ENCODE measurements around the gene SNN. TPM values are rescaled to one million over a fixed set of nuclear protein-coding genes. Genes with fewer than 3 reads are reported as not detected.

The SNN gene
- total RNA-seq, 1 experiment from 2014 or later: 1.9 TPM

GRCh38 chr16:11711662-11712061 is 43.4 kb downstream of the SNN start:
- intact Hi-C loops (cut with micrococcal nuclease): loop anchor here (10.0 kb wide), 1 partner anchor 737 kb away; no protein-coding TSS in a partner anchor
- TF ChIP-seq CTCF (IDR thresholded peaks at IDR 0.05; ENCODE audit: unreplicated experiment): no peak
- DNase-seq (ENCODE audit: unreplicated experiment): no peak
- BruUV-seq (replicated peaks): no TSS peak
- ChIA-PET POLR2A (no interaction called here), CTCF (interaction anchor here (0.5 to 10.6 kb wide), 11 partner anchors 14 to 748 kb away, joined by 3 to 127 read pairs (median 6); no protein-coding TSS in a partner anchor)
- Mint-ChIP-seq H3K9me3 (ENCODE audit: unreplicated experiment) (no peaks in the 10 kb centered on the region), H3K27ac (ENCODE audit: low read depth, unreplicated experiment) (no peak overlapping the region), H3K36me3 (ENCODE audit: insufficient read depth, unreplicated experiment) (peaks cover 73% of the 10 kb centered on the region), H3K27me3 (ENCODE audit: insufficient read depth, unreplicated experiment) (no peaks in the 10 kb centered on the region), H3K4me3 (ENCODE audit: unreplicated experiment) (no peak overlapping the region), H3K4me1 (ENCODE audit: insufficient read depth, unreplicated experiment) (no peaks in the 10 kb centered on the region)

GRCh38 chr16:11712122-11712521 is 43.9 kb downstream of the SNN start:
- BruUV-seq (replicated peaks): no TSS peak
- no peaks in the 10 kb centered on the region for H3K4me1 Mint-ChIP-seq (ENCODE audit: insufficient read depth, unreplicated experiment)
- intact Hi-C loops (cut with micrococcal nuclease): loop anchor here (10.0 kb wide), 1 partner anchor 737 kb away; no protein-coding TSS in a partner anchor
- H3K4me3 Mint-ChIP-seq (ENCODE audit: unreplicated experiment): no peak overlapping the region
- no peak overlapping the region for H3K27ac Mint-ChIP-seq (ENCODE audit: low read depth, unreplicated experiment)
- H3K36me3 Mint-ChIP-seq (ENCODE audit: insufficient read depth, unreplicated experiment): peaks cover 68% of the 10 kb centered on the region
- POLR2A ChIA-PET: no interaction called here
- TF ChIP-seq CTCF (IDR thresholded peaks at IDR 0.05; ENCODE audit: unreplicated experiment): no peak
- CTCF ChIA-PET: interaction anchor here (0.5 to 10.6 kb wide), 10 partner anchors 14 to 748 kb away, joined by 3 to 127 read pairs (median 6); no protein-coding TSS in a partner anchor
- no peak for DNase-seq (ENCODE audit: unreplicated experiment)
- no peaks in the 10 kb centered on the region for H3K9me3 Mint-ChIP-seq (ENCODE audit: unreplicated experiment)
- H3K27me3 Mint-ChIP-seq (ENCODE audit: insufficient read depth, unreplicated experiment): no peaks in the 10 kb centered on the region

DNA sequence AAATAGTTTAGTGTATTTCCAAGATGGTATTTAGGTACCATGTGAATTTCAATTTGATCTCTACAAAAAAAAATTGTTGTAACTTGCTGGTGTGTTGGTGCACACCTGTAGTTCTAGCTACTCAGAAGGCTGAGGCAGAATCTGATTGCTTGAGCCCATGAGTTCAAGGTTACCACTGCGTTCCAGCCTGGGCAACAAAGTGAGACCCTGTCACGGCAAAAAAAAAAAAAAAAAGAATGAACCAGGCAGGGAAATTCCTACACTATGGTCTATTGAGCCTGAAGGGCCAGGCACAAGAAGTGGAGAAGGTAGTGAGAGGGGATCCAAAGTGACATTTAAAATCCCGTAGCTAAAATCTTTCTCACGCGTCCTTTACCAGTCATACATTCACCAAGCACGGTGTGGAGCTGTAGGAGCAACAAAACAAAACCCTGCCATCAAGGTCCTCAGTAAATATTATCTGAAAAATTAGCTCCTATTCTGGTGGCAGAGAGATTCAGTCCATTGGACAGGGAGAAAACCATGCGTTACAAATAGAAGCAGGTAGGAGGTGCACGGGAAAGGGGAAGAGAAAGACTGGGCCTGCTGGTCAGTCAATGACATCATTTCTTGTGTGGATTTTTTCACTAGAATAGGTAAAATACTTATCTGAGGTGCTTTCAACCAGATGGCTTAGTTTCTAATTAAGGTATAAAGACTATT is 47.1 kb downstream of the SNN start:
- ChIA-PET CTCF (interaction anchor here (0.6 to 10.6 kb wide), 35 partner anchors 10 to 756 kb away, joined by 3 to 127 read pairs (median 5); partner anchors contain the start of gene SOCS1), POLR2A (interaction anchor here (0.6 to 2.8 kb wide), 3 partner anchors 28 to 319 kb away, joined by 3 to 7 read pairs (median 4); partner anchors contain the start of gene TXNDC11)
- no peak overlapping the region for H3K4me3 Mint-ChIP-seq (ENCODE audit: unreplicated experiment)
- BruUV-seq (replicated peaks): no TSS peak
- DNase-seq (ENCODE audit: unreplicated experiment): no peak
- no peak overlapping the region for H3K27ac Mint-ChIP-seq (ENCODE audit: low read depth, unreplicated experiment)
- H3K9me3 Mint-ChIP-seq (ENCODE audit: unreplicated experiment): no peaks in the 10 kb centered on the region
- H3K36me3 Mint-ChIP-seq (ENCODE audit: insufficient read depth, unreplicated experiment): peaks cover 61% of the 10 kb centered on the region
- TF ChIP-seq CTCF (IDR thresholded peaks at IDR 0.05; ENCODE audit: unreplicated experiment): no peak
- intact Hi-C loops (cut with micrococcal nuclease): loop anchor here (10.0 kb wide), 1 partner anchor 741 kb away; no protein-coding TSS in a partner anchor
- H3K4me1 Mint-ChIP-seq (ENCODE audit: insufficient read depth, unreplicated experiment): no peaks in the 10 kb centered on the region
- no peaks in the 10 kb centered on the region for H3K27me3 Mint-ChIP-seq (ENCODE audit: insufficient read depth, unreplicated experiment)

DNA sequence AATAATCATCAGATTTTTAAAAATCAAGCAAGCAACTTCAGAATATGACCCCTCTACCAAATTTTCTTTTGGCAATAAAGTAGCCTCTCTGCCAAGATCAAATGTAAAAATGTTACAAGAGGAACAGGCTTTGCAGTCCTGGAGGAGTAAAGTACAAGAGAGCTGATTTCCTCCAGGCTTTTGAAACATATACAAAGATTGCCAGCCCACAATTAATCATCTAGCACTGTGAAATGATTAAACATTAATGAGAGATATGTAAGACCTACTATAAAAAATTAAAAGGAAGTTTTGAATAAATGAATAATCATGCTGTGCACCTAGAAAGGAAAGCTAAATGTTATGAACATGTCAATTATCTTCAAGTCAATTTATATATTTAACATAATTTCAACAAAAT is 48.1 kb downstream of the SNN start:
- no TSS peak for BruUV-seq (replicated peaks)
- ChIA-PET CTCF (interaction anchor here (1.1 to 10.6 kb wide), 5 partner anchors 15 to 319 kb away, joined by 3 to 127 read pairs (median 7); no protein-coding TSS in a partner anchor), POLR2A (interaction anchor here (0.5 to 2.8 kb wide), 4 partner anchors 22 to 320 kb away, joined by 3 to 7 read pairs (median 3); partner anchors contain the start of gene TXNDC11)
- TF ChIP-seq CTCF (IDR thresholded peaks at IDR 0.05; ENCODE audit: unreplicated experiment): no peak
- no peaks in the 10 kb centered on the region for H3K4me1 Mint-ChIP-seq (ENCODE audit: insufficient read depth, unreplicated experiment)
- H3K27ac Mint-ChIP-seq (ENCODE audit: low read depth, unreplicated experiment): no peak overlapping the region
- intact Hi-C loops (cut with micrococcal nuclease): loop anchor here (10.0 kb wide), 1 partner anchor 742 kb away; no protein-coding TSS in a partner anchor
- DNase-seq (ENCODE audit: unreplicated experiment): no peak
- peaks cover 65% of the 10 kb centered on the region for H3K36me3 Mint-ChIP-seq (ENCODE audit: insufficient read depth, unreplicated experiment)
- H3K27me3 Mint-ChIP-seq (ENCODE audit: insufficient read depth, unreplicated experiment): no peaks in the 10 kb centered on the region
- no peak overlapping the region for H3K4me3 Mint-ChIP-seq (ENCODE audit: unreplicated experiment)
- no peaks in the 10 kb centered on the region for H3K9me3 Mint-ChIP-seq (ENCODE audit: unreplicated experiment)
